Gastroesophageal sphincter (tissue), 4 donors: ENCODE data around the gene ZNF521. TPM values are rescaled to one million over a fixed set of nuclear protein-coding genes. Genes with fewer than 3 reads are reported as not detected.

Experiments used
- ATAC-seq: fragments of 150-250 bp; one replicate; pipeline ENCODE4 v1.9.1; 2016; ENCODE audit warnings: mild to moderate bottlenecking, moderate library complexity
- H3K27ac ChIP-seq, 4 donors: fragments of 200-600 bp; sonication (generic) in 3 of 4; 1 replicate in 3 of 4; 2 replicates in 1 of 4; pipeline ENCODE4 v1.5.1; 2016 to 2019
- H3K27me3 ChIP-seq: fragments of 200-600 bp; sonication (generic); one replicate; pipeline ENCODE4 v1.5.1; 2019
- H3K36me3 ChIP-seq, 2 donors: fragments of 200-600 bp; sonication (generic); one replicate each; pipeline ENCODE4 v1.5.1; 2019; ENCODE audit warnings: control low read depth in 1 of 2
- H3K4me1 ChIP-seq, 3 donors: fragments of 200-600 bp; sonication (generic); 1 replicate in 2 of 3; 2 replicates in 1 of 3; pipeline ENCODE4 v1.5.1; 2016 to 2019; ENCODE audit warnings: control low read depth in 2 of 3
- H3K4me3 ChIP-seq, 2 donors: fragments of 200-600 bp; sonication (generic); one replicate each; pipeline ENCODE4 v1.5.1; 2019; ENCODE audit warnings: mild to moderate bottlenecking in 1 of 2, moderate library complexity in 1 of 2
- H3K9me3 ChIP-seq, 3 donors: fragments of 200-600 bp; sonication (generic); one replicate each; pipeline ENCODE4 v1.5.1; 2017 to 2019; ENCODE audit warnings: control low read depth in 2 of 3
- EP300 ChIP-seq: sonication (generic); formaldehyde crosslinking; IDR thresholded peaks from one replicate; pipeline ENCODE4 v1.6.1; 2017; ENCODE audit warnings: antibody characterized with exemption, mild to moderate bottlenecking
- POLR2A ChIP-seq, 2 donors: fragments of 450-650 bp; IDR thresholded peaks; one replicate each; pipeline ENCODE4 v1.6.1; 2017; ENCODE audit warnings: antibody characterized with exemption in 2 of 2, mild to moderate bottlenecking in 2 of 2, moderate library complexity in 1 of 2
- POLR2AphosphoS5 ChIP-seq: sonication (generic); formaldehyde crosslinking; IDR thresholded peaks from one replicate; pipeline ENCODE4 v1.6.1; 2017; ENCODE audit warnings: antibody characterized with exemption
- WGBS, 2 donors: methylation state at CpG; one replicate each; pipeline ENCODE4 v1.1.5; 2018; ENCODE audit warnings: low coverage in 1 of 2; 5-methylcytosine and 5-hydroxymethylcytosine counted together
- total RNA-seq, 4 donors: library from RNA; depleted of rRNA; stranded (reverse); fragments of >200 nt; gene quantifications; one replicate each; pipeline ENCODE4 v1.1.0, GENCODE V29; 2016
- TF ChIP-seq, protein P1 (sequence below), 4 experiments: fragments of 200-600 bp in 2 of 4; fragments of 450-650 bp in 2 of 4; sonication (generic) in 1 of 4; IDR thresholded peaks; one replicate each; pipeline ENCODE4 v1.5.1; 2017 to 2019; ENCODE audit warnings: antibody characterized with exemption in 4 of 4, mild to moderate bottlenecking in 2 of 4, moderate library complexity in 2 of 4

ZNF521 gene
- total RNA-seq, 4 donors from 2014 or later = 9.9 to 29.3 (median 13.4) TPM

DNA sequence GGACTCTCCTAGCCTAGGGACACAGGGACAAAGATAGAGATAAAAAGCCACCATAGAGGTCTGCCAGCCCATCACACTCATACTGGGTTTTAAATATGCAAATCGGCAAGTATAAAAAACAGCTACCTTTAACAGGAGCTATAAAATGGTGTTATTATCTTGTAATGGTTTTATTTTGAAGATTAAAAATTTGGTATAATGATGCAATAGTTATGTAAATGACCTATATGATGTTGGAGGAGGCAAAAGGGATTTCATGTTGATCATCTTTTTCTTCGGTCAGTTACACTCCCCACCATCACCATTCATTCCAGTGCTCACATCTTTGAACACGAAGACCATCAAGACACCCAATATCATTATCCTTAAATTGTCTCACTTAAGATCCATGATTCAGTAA lies 11.2 kb downstream of the ZNF521 start:
- H3K4me3 ChIP-seq = no peak overlapping the region
- TF ChIP-seq EP300 (no peak), POLR2A (IDR thresholded peaks at IDR 0.05) (no peak), POLR2AphosphoS5 (no peak)
- TF ChIP-seq, protein P1, sequence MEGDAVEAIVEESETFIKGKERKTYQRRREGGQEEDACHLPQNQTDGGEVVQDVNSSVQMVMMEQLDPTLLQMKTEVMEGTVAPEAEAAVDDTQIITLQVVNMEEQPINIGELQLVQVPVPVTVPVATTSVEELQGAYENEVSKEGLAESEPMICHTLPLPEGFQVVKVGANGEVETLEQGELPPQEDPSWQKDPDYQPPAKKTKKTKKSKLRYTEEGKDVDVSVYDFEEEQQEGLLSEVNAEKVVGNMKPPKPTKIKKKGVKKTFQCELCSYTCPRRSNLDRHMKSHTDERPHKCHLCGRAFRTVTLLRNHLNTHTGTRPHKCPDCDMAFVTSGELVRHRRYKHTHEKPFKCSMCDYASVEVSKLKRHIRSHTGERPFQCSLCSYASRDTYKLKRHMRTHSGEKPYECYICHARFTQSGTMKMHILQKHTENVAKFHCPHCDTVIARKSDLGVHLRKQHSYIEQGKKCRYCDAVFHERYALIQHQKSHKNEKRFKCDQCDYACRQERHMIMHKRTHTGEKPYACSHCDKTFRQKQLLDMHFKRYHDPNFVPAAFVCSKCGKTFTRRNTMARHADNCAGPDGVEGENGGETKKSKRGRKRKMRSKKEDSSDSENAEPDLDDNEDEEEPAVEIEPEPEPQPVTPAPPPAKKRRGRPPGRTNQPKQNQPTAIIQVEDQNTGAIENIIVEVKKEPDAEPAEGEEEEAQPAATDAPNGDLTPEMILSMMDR (IDR thresholded peaks at IDR 0.05) = no peak
- no peaks in the 10 kb centered on the region for H3K9me3 ChIP-seq
- no peaks in the 10 kb centered on the region for H3K36me3 ChIP-seq
- peaks cover 0 to 6% (median 0%) of the 10 kb centered on the region in 3 donors for H3K4me1 ChIP-seq
- no peak for ATAC-seq
- no peak overlapping the region for H3K27ac ChIP-seq
- WGBS, 2 donors = 63 to 80% methylated on average over 3 of the region's 3 CpGs
- peaks cover 18% of the 10 kb centered on the region for H3K27me3 ChIP-seq

DNA sequence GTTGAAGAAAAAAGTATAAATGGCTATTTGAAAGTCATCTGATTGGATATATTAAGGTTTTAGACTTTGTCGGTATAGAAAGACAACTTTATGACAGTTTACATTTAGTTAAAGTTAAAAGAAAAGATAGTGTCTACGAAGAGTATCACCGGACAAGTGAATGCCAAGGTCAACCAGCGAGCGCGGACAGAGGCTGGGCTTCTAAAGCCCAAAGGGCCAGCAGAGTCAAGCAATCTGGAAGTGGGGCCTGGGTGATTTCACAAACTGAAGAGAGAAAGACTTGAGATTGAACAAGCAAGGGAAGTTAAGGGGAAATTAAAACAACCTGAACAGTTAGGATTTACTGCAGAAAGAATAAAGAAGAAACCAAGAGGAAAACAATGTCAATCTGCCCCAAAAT lies 16.3 kb downstream of the ZNF521 start:
- no peak for ATAC-seq
- no peaks in the 10 kb centered on the region for H3K36me3 ChIP-seq

GRCh38 chr18:25335062-25335461 lies 16.9 kb downstream of the ZNF521 start:
- TF ChIP-seq, protein P1 (IDR thresholded peaks at IDR 0.05) = no peak
- TF ChIP-seq POLR2AphosphoS5 = no peak
- no peak for TF ChIP-seq POLR2A (IDR thresholded peaks at IDR 0.05)
- TF ChIP-seq EP300 = no peak
- ATAC-seq = no peak
- Histone ChIP-seq H3K36me3 (no peaks in the 10 kb centered on the region), H3K27ac (no peak overlapping the region), H3K4me1 (no peaks in the 10 kb centered on the region), H3K27me3 (no peaks in the 10 kb centered on the region), H3K4me3 (no peak overlapping the region), H3K9me3 (no peaks in the 10 kb centered on the region)
- WGBS, 2 donors = 76 to 94% methylated on average over 3 of the region's 3 CpGs

More for the DNA sequence above, 16.3 kb downstream of the ZNF521 start:
- TF ChIP-seq, protein P1 (IDR thresholded peaks at IDR 0.05) = no peak
- TF ChIP-seq EP300 = no peak
- no peak for TF ChIP-seq POLR2AphosphoS5
- no peak overlapping the region for H3K4me3 ChIP-seq
- no peak overlapping the region for H3K27ac ChIP-seq
- 86 to 91% methylated on average over 6 of the region's 6 CpGs for WGBS, 2 donors
- H3K4me1 ChIP-seq = no peaks in the 10 kb centered on the region
- H3K9me3 ChIP-seq = no peaks in the 10 kb centered on the region
- no peaks in the 10 kb centered on the region for H3K27me3 ChIP-seq

DNA sequence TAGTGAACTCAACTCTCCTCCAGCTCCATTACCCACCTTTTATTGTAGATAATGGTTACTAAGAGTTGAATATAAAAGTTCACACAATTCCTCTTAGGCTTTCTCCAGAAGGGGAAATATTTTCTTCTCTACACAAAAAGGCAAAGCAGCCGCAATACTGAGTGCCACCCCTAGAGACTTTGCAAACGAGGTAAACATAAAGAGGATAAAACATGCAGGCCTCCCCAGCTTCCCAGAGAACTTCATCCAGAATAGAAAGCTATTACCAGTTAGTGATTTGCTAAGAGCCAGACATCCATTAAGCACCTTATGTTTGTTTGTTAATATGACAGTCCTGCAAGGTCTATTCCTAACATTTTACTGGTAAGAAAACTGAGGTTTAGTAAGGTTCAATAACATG lies 17.4 kb downstream of the ZNF521 start:
- no peaks in the 10 kb centered on the region for H3K9me3 ChIP-seq
- no peaks in the 10 kb centered on the region for H3K27me3 ChIP-seq
- H3K4me3 ChIP-seq = no peak overlapping the region
- ATAC-seq = no peak
- H3K36me3 ChIP-seq = no peaks in the 10 kb centered on the region
- no peak overlapping the region for H3K27ac ChIP-seq
- TF ChIP-seq EP300 (no peak), POLR2AphosphoS5 (no peak), POLR2A (IDR thresholded peaks at IDR 0.05) (no peak)
- TF ChIP-seq, protein P1 (IDR thresholded peaks at IDR 0.05) = no peak
- H3K4me1 ChIP-seq = no peaks in the 10 kb centered on the region
- 76 to 85% methylated on average over 2 of the region's 2 CpGs for WGBS, 2 donors

DNA sequence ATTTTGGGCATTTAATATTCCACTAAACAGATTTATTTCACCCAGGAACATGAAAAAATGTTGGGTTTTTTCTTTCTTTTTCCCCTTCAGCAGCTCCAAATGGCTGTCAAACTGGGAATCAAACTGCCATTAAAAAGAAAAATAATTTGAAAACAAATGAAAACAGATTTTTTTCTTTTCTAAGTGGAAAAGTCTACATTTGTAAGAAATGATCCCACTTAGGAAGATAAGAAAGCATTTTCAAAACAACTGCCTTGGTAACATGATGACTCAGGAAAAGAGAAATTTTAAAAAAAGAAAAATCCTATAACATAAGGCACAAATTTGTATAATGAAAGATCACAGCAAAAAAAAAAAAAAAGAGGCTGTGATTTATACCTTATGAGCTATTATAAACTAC lies 20.0 kb downstream of the ZNF521 start:
- Histone ChIP-seq H3K4me1 (no peaks in the 10 kb centered on the region), H3K4me3 (no peak overlapping the region), H3K36me3 (no peaks in the 10 kb centered on the region), H3K27ac (no peak overlapping the region), H3K27me3 (no peaks in the 10 kb centered on the region), H3K9me3 (no peaks in the 10 kb centered on the region)
- TF ChIP-seq EP300 (no peak), POLR2AphosphoS5 (no peak), POLR2A (IDR thresholded peaks at IDR 0.05) (no peak)
- TF ChIP-seq, protein P1 (IDR thresholded peaks at IDR 0.05) = no peak
- ATAC-seq = no peak
